Stimulated activated CD4-positive, alpha-beta T cell treated with anti-CD3 and anti-CD28 coated beads, Interleukin-2, amount 100 ng/mL, for 48 hours (primary cell): ENCODE data around the gene STH.
"Not testable (repeated sequence)": the region's sequence is repeated elsewhere in the genome, so short reads cannot be mapped to it uniquely, and the experiment has no call there.

ENCODE experiments used
- DNase-seq, 2 donors: peaks; one replicate each; pipeline ENCODE4 v3.0.0-alpha.2; 2020

Gene STH

GRCh38 chr17:45998987-45999899, at the start of gene STH:
Gene STH, plus strand, starts transcription at chr17:45999250. Its CDS starts 30 bp downstream, at chr17:45999280.
- no peak for DNase-seq

- DNase-seq = no peak
Measured at GRCh38 chr17:45949755-45950320, 49.2 kb upstream of the STH start.

GRCh38 chr17:45950888-45951287, 48.2 kb upstream of the STH start:
- no peak for DNase-seq

GRCh38 chr17:45951403-45951802, 47.6 kb upstream of the STH start:
- DNase-seq = no peak

GRCh38 chr17:45951941-45952340, 47.1 kb upstream of the STH start:
- no peak for DNase-seq

- no peak for DNase-seq
Measured at GRCh38 chr17:45952814-45953320, 46.2 kb upstream of the STH start.

- no peak for DNase-seq
Measured at GRCh38 chr17:45953561-45953960, 45.5 kb upstream of the STH start.

GRCh38 chr17:45954914-45955313, 44.1 kb upstream of the STH start:
- DNase-seq = no peak

GRCh38 chr17:45955326-45955725, 43.7 kb upstream of the STH start:
- DNase-seq = no peak

- DNase-seq = no peak
Measured at GRCh38 chr17:45956090-45956489, 43.0 kb upstream of the STH start.

- DNase-seq = not testable (repeated sequence)
Measured at GRCh38 chr17:45956746-45957145, 42.3 kb upstream of the STH start.

- no peak for DNase-seq
Measured at GRCh38 chr17:45958307-45958706, 40.7 kb upstream of the STH start.

GRCh38 chr17:45958994-45959665, 39.9 kb upstream of the STH start:
- no peak for DNase-seq

- no peak for DNase-seq
Measured at GRCh38 chr17:45960311-45960710, 38.7 kb upstream of the STH start.

GRCh38 chr17:45961206-45961605, 37.8 kb upstream of the STH start:
- no peak for DNase-seq

GRCh38 chr17:45962221-45962972, 36.7 kb upstream of the STH start:
- DNase-seq = no peak

GRCh38 chr17:45963283-45963682, 35.8 kb upstream of the STH start:
- no peak for DNase-seq

- DNase-seq = no peak
Measured at GRCh38 chr17:45963889-45964288, 35.2 kb upstream of the STH start.

- DNase-seq = no peak
Measured at GRCh38 chr17:45964634-45965033, 34.4 kb upstream of the STH start.

- no peak for DNase-seq
Measured at GRCh38 chr17:45965812-45966211, 33.2 kb upstream of the STH start.

GRCh38 chr17:45966606-45967280, 32.3 kb upstream of the STH start:
- DNase-seq = no peak

- DNase-seq = no peak
Measured at GRCh38 chr17:45967378-45967777, 31.7 kb upstream of the STH start.
